AG09319 (cell line): ENCODE measurements around the gene NFIB.

Experiments used
- DNase-seq: peaks from one replicate; pipeline ENCODE4 v3.0.0-alpha.2; 2010; ENCODE audit warnings: low read depth; ENCODE audit errors: extremely low read depth
- CTCF ChIP-seq: IDR thresholded peaks from 2 replicates; pipeline ENCODE4 v1.5.1; 2011; ENCODE audit warnings: low read depth, mild to moderate bottlenecking, inconsistent platforms, low read length, moderate library complexity

Gene NFIB

GRCh38 chr9:14185016-14185415 lies 128.9 kb downstream of the NFIB start:
- TF ChIP-seq CTCF, result no peak
- no peak for DNase-seq

GRCh38 chr9:14183001-14183400 lies 130.9 kb downstream of the NFIB start:
- TF ChIP-seq CTCF, result no peak
- DNase-seq, result no peak

- TF ChIP-seq CTCF, result no peak
- no peak for DNase-seq
Measured at GRCh38 chr9:14180960-14181537, 132.9 kb downstream of the NFIB start.

GRCh38 chr9:14180093-14180959 lies 133.6 kb downstream of the NFIB start:
- DNase-seq, result no peak
- no peak for TF ChIP-seq CTCF

GRCh38 chr9:14179449-14179848 lies 134.5 kb downstream of the NFIB start:
- no peak for TF ChIP-seq CTCF
- DNase-seq, result no peak

- no peak for TF ChIP-seq CTCF
- no peak for DNase-seq
Measured at GRCh38 chr9:14175778-14176177, 138.2 kb downstream of the NFIB start.

GRCh38 chr9:14173713-14174112 lies 140.2 kb downstream of the NFIB start:
- DNase-seq, result no peak
- TF ChIP-seq CTCF, result no peak
